GM21515 (cell line): ENCODE measurements around the gene LCN12.

Experiments used
- ATAC-seq: cut with Tn5 transposase; IDR thresholded peaks from one replicate; pipeline ENCODE4 v1.9.1; 2021; ENCODE audit not compliant: unreplicated experiment

LCN12 gene

DNA sequence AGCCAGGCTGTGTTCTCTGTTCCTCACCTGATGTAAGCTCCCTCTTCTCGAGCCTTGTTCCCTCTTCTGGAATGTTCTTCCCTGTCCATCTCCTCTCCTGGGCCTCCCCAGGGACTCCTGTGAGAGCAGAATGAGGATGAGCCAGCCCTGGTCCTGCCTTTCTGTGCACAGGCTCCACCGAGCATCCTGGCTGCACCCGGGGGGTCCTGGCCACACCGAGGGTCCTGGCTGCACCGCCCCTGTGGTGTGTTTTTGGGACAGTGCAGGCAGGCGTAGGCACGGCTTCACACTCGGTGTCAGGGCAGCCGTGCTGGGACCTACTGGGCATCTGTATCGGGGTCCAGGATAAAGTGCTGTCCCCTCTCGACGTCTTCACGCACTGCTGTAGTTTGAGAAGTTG, 25.3 kb upstream of the LCN12 start:
- ATAC-seq, result no peak

DNA sequence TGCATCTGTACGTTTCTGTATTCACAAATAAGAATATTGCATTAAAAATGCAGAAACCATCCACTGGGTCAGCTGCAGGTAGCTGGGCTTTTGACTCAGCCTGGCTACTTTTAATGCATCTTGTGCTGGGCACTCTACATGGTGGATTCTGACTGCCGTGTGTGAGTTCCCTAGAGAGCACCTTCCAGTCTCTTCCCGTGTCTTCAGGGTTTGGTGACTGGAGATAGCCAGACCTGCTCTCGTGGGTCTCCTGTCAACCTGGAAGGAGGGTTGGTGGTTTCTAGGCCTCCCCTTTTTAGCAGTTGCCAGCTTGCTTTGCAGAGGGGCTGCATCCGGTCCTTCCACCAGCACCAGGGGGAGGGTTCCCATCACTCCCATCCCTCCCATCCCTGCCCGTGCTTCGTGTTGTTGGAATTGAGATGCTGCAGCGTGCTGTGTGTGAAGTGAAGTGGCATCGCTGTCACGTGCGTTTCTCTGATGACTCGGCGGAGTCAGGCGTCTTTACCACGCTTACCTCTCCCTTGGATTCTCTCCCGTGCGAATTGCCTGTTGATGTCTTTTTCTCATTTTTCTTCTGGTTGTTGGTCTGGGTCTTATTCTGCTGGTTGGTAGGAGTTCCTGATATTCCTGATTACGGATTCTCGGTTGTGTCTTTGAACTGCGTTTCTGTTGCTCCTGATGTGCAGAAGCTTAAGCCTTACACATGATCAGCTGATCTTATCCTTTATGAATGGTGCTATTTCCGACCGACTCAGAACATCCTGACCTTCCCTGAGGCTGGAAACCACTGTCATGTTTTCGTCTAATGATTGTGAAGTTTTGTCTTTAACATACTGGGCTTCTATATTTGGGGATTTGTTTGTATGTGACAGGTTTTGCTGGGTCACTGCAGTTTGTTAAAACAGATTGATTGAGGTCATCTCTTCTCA, 24.5 kb upstream of the LCN12 start:
- no peak for ATAC-seq

DNA sequence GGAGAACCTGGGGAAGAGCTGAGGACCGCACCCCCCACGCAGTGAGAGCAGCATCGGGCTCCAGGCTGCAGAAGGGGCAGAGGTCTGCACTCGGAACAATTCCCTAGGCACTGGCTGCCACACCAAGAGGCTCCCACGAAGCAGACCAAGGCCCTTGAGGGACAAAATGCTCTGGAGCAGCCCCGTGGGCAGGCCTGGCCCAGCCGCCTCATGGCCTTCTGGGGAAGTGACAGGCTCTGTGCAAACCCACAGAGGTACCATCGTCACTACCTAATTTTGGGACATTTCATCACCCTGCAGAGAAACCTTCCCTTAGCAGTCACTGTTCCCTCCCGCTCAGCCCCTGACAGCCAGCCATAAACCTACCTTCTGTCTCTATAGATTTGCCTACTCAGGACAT, 23.5 kb upstream of the LCN12 start:
- no peak for ATAC-seq

DNA sequence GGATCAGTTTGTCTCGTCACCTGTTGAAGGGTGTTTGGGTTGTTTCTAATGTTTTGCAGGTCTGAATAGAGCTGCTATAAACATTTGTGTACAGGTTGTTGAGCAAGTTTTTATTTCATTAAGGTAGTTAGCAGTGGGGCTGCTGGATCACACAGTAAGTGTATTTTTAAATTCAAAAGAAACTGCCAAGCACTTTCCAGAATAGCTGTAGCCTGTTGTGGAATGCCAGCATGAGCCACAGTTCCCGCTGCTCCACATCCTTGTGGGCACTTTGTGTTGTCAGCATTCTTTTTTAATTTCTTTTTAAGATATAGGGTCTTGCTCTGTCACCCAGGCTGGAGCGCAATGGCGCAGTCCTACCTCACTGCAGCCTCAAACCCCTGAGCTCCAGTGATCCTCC, 22.1 kb upstream of the LCN12 start:
- ATAC-seq, result no peak

DNA sequence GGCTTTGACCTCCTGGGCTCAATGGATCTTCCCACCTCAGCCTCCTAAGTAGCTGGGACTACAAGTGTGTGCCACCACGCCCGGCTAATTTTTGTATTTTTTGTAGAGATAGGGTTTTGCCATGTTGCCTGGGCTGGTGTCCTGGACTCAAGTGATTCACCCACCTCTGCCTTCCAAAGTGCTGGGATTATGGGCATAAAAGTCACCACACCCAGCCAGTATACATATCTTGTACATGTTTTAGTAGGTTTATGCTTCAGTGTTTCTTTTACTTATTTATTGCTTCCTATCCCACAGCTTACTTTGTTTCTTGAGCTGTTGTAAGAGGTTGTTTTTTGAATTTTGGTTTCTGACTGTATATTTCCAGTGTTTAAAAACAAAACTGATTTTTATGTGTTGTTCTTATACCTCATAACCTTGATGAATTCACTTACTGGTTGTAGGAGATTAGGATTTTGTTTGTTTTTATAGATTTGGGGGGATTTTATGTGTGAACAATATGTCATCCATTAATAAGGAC, 20.4 kb upstream of the LCN12 start:
- ATAC-seq, result no peak

DNA sequence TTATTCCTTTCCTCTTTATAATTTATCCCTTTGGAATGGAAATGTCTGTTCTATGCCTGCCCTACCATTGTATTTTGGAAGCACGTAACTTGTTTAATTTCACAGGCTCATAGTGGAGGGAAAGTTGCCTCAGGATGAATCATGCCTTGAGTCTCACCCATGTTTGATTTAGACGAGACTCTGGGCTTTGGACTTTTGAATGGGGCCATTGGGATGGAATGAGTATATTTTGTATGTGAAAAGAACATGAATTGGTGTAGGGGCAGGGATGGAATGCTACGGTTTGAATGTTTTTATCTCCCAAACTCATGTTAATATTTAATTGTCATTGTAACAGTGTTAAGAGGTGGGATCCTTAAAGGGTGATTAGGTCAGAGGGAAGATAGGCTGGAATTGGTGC, 17.8 kb upstream of the LCN12 start:
- ATAC-seq, result no peak

DNA sequence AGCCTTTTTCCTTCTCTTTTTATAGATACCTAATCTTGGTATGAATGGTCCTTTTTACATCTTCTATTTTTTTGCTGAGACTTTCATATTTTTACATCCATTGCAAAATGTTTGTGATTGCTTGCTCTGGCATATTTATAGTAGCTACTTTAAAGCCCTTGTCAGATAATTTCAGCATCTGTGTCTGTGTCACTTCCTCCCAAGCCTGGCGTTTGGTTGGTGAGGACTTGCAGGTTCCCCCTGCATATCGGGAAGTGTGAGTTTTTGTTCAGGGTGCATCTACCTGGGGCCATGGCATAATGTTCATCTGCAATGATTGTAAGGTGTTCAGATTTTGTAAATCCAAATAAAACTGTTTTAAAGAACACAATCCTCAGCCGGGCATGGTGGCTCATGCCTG, 16.4 kb upstream of the LCN12 start:
- ATAC-seq, result no peak

DNA sequence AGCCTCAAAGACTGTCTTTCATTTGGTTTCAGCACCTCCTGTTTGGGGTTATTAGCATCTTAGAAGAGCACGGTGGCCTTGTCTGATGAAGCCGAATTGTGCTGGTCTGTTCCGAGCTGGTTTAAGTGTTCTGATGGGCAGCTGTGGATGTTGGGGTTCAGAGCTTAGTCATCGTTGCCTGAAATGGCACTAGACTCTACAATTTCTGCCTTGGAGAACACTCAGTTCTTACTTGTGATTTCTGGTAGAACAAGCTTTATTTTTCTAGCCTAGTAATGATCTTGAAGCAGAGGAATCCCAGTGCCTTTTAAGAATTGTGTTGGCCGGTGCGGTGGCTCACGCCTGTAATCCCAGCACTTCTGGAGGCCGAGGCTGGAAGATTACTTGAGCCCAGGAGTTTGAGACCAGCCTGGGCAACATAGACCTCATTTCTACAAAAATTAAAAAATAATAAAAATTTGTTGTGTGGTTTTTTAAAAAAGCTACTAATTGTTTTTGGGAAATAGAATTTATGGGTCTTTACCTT, 15.4 kb upstream of the LCN12 start:
- no peak for ATAC-seq

DNA sequence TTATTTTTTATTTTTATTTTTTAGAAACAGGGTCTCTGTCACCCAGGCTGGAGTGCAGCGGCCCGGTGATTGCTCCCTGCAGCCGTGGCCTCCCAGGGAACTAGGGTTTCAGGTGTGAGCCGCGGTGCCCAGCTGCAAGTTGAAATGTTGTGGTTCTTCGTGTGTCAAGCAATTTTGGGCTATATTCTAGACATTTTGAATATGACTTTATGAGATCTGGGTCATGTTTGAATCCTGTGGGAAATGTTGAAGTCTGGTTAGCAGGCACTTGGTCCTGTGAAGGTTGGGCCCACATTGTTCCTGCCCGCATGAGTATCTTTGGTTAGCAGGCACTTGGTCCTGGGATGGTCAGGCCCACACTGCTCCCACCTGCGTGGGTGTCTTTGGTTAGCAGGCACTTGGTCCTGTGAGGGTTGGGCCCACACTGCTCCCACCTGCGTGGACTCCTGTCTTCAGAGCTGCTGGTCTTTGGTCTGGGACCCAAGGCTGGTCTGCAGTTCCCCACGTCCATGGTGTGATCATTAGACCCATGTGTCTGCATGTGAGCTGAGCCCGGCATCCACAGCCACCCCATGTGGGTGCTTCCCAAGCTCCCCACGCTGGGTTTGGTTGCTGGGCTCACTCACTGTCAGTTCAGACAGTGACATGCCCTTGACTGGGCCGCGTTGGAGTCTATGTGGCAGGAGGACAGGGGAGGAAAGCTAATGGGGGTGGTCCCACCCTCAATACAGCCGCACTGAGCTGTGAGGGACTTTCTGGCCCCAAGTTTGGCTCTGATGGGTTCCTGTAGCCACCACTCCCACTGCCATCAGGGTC, 14.7 kb upstream of the LCN12 start:
- ATAC-seq, result no peak

DNA sequence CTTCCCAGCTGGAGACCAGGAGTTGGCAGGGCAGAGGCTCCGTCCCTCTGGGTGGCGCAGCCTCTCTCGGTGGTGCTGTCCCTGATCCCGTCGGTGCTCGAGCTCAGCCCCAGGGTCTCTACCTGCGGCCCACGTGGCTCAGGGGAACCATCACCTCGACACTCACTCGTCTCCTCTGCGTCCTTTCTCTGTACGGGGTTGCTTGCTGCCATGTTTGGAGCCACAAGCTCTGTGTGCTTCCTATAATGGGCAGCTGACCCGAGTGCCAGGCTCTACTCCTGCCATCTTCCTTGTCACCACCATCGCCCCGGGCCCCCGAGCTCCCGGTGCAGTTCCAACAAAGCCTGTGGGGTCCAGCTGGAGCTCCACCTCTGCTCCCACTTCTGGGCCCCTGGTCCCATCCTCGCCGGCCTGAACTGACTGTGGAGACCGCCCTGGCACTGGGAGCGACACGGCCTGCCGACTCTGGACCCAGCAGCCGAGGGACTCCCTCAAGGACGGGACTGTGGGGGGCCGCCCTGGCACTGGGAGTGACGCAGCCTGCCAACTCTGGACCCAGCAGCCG, 12.6 kb upstream of the LCN12 start:
- no peak for ATAC-seq

DNA sequence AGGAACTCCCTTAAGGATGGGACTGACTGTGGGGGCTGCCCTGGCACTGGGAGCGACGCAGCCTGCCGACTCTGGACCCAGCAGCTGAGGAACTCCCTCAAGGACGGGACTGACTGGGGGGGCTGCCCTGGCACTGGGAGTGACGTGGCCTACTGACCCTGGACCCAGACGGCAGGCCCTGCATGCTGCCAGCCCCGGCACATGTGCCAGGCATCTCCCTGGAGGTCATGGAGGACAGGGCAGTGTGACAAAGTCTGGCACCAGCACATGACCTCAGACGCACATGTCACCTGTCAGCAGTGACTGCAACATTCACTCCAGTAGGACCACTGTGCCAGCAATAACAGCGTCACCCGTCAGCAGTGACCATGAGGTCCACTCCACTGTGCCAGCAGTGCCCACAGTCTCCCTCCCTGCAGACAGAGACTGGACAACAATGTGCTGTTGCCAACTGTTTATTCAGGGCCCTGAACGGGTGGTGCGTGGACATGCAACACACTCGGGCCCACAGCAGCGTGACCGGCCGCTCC, 12.0 kb upstream of the LCN12 start:
- no peak for ATAC-seq

DNA sequence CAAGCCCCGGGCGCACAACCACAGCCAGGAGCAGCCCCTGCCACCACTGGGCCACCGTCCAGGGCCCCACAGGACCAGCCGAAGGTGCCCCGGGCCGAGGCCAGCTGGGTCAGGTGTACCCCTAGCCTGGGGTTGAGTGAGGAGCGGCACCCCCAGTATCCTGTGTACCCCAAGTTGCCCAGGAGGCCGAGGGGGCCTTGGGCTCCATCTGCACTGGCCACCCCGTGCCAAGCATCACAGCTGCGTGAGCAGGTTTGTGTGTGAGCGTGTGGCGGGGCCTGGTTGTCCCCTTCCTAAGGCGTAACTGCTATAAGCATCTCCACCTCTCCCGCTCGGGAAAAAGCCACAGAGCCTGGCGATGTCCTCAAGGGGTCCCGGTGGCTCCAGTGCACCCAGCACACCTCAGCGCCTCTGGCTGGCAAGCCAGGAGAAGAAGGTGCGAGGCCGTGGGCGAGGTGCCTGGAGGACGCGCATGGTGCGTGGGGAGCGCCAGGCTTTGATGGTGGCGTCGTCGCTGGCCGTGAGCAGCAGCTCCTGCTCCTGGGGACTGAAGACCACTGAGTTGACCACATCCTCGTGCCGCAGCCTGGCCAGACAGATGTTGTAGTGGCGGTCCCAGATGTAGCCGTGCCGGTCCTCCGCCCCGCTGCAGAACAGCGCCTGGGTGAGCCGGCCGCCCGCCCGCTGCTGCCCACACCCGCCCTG, 11.4 kb upstream of the LCN12 start:
- no peak for ATAC-seq

DNA sequence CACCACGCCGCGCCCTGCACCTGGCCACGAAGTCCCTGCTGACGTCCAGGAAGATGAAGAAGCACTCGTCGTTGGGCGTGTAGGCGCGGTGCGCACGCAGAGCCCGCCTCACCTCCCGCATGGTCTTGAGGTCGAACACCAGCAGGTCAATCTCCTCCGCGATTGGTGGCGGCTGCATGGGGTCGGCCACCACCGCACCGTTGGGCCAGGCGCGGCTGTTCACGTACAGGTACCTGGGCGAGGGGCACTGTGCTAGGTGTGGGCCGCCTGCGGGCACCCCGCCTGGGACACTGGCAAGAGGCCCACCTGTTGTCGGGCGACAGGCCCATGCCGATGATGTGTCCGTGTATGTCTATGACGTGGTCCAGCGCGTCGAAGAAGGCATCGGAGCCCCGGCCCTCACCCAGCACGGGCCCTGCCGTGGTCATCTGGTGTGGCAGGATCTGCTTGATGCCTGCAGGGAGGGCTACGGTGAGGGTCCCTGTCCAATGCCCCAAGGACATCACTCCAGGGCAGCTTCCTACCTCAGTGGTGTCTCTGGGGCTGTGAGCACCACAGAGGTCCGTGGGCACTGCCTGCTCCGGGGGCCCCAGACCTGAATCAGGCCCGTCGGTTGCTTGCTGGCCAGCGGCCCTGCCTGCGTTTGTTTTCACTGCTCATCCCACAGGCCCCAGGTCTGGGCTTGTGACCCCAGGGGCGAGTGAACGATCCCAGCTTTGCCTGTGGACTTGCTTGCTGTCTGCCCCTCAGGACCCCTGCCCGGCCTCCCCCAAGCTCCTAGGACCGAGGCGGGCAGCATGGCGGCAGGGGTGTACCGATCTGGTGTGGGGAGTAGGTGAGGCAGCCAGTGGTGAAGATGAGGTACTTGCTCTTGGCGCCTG, 10.6 kb upstream of the LCN12 start:
- ATAC-seq, result no peak

DNA sequence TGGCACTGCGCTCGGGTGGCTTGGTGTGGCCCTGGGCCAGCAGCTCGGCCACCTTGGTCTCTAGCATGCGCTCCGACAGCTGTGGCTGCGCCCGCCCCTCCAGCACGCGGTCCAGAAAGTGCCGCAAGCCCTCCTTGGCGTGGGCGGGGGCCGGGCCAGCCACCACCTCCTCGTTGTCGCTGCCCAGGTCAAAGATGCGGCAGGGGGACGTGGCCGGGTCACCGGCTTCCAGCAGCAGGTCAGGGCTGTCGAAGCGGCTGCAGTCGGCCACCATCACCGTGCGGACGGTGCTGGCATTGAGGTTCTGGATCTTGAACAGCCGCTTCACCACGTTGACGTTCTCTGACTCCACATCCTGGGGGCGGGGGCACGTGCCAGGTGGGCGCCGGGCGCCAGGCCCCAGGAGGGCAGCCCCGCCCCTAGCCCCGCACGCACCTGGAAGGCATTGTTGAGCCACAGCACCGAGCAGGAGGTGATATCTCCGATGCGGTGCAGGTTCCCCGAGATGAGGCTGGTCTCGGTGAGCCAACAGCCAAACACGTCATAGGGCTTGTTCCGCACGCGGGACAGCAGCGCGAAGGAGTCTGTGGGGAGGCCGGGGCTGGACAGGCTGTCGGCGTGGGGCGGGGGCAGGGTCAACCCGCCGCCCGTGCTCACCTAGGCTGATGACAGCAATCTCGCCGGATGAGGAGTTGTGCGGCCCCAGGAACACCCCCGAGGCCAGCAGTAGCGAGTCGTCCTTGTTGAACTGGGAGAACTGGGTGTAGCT, 9.8 kb upstream of the LCN12 start:
- no peak for ATAC-seq

DNA sequence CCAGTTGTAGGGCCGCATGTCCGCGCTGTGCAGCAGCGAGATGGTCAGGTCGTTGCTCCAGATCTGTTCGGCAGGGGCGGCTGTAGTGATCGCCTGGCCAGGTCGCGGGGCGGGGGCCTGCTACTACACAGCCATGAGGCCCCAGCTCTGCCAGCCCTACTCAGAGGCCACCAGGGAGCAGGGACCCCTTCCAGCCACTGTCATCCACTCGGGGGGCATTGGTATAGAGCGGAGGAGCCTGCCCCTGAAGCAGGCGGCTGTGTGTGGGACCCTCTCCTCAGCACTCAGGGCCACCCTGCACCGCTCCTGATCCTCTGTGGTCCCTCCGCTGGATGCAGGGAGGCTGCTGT, 9.2 kb upstream of the LCN12 start:
- no peak for ATAC-seq

DNA sequence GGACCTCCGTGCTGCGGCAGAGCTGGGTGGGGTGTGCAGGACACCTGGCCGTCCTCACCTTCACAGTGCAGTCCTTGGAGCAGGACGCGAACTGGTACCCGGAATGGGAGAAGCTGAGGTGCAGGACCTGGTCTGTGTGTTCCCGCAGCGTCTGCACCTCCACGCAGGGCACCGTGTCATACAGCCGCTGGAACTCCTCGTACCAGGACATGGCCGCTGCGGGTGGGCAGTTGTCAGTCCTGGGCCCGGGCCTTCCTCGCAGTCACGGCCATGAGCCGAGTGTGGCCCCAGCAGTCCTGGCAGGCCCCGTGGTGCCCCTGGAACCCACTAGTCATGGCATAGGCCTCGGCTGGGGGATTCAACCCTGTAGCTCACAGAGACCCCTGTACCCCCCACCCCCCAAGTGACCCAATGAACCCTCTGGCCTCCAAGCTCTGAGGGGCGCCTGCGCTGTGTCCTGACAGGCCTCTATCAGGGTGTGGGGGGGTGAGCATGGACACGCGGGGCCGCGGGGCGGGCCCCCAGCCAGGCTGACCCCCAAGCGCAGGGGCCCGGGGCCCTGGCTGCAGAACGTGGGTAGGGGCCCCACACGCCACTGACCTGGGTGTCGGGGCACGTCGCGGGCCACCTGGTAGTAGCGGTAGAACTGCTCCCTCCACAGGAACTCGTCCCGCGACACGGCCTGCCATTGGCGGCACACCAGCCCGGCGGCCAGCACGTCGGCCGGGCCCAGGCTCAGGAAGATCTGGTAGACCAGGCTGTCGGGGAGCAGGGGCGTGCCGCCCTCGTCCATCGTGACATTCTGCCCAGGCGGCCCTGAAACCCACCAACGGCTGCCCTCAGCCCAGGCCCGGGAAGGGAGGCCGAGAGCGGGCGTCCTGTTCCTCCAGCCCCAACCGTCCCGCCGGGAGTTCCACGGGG, 8.5 kb upstream of the LCN12 start:
- ATAC-seq, result peak; percentile 8

DNA sequence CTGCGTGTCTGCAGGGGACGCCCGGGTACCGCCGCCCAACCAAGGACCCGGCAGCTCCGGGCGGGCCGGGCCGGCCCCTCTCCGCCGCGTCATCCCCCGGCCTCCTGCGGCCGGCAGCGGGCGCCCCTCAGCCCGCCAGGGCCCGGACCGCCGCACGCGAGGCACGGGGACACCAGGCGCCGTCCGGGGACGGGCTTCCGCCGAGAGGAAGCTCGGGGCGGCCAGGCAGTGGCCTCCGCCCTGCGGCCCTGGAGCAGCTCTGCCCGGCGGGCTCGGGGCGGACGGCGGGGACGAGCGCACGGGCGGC, 7.9 kb upstream of the LCN12 start:
- ATAC-seq, result peak; percentile 35
